Brain microvascular endothelial cell (primary cell): ENCODE results near the gene SETD1A.
"Not testable (repeated sequence)": the region's sequence is repeated elsewhere in the genome, so short reads cannot be mapped to it uniquely, and the experiment has no call there.

Source experiments
- DNase-seq: peaks from one replicate; pipeline ENCODE4 v3.0.0-alpha.2; 2020
- H3K27ac ChIP-seq: fragments of 250-450 bp; sonication (Bioruptor Pico); 2 replicates; pipeline ENCODE4 v1.5.1; 2020; ENCODE audit warnings: mild to moderate bottlenecking, moderate library complexity
- H3K27me3 ChIP-seq: fragments of 250-450 bp; sonication (Bioruptor Pico); replicated peaks from 2 replicates; pipeline ENCODE4 v1.5.1; 2020; ENCODE audit warnings: mild to moderate bottlenecking
- H3K36me3 ChIP-seq: fragments of 250-450 bp; sonication (Bioruptor Pico); replicated peaks from 2 replicates; pipeline ENCODE4 v1.5.1; 2020; ENCODE audit warnings: mild to moderate bottlenecking
- H3K4me3 ChIP-seq: 2 replicates; pipeline ENCODE4 v1.5.1; 2011; ENCODE audit warnings: low read depth, mild to moderate bottlenecking, control low read depth, low read length, moderate library complexity
- CTCF ChIP-seq: IDR thresholded peaks from 2 replicates; pipeline ENCODE4 v1.5.1; 2011; ENCODE audit warnings: low read depth, mild to moderate bottlenecking, moderate library complexity, low read length, control low read depth, inconsistent platforms; ENCODE audit errors: missing control alignments
- in situ Hi-C: cut with HindIII; loops from 2 replicates; pipeline ENCODE4 v1.10.0; 2017; ENCODE audit warnings: low sequenced_read_pairs, low pct_ligation_motif_present

SETD1A gene

DNA sequence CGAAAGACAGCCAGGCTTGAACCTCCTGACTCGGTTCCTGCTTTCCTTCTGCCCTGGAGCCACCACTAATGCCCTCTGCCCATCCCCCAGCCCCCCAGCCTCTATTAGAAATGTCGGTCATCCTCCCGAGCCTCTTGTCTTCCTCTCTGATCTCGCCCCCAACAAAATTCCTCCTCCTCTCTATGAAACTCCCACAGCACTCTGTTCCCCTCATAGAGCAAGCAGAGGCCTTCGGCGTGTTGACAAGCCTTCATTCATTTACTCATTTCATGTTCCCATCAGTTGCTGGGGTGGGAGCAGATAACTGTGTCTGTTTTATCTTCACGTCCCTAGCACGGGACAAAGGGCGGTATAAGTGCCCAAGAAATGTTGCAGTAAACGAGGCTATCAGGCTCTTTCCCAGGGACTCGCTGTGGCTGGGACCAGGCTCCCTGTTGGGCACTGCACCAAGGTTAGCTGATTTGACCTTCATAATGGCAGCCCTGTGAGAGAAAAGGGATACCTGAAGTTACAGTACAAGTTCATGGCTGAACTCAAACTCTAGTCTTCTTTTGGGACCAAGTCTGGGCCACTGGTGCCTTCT is 26.4 kb upstream of the SETD1A start:
- Histone ChIP-seq H3K27ac (no peak overlapping the region), H3K36me3 (peaks cover 55% of the 10 kb centered on the region), H3K4me3 (no peak overlapping the region), H3K27me3 (no peaks in the 10 kb centered on the region)
- no peak for DNase-seq
- TF ChIP-seq CTCF, result no peak
- in situ Hi-C loops, result loop anchor here (25.0 kb wide), 1 partner anchor 531 kb away; the partner anchor contains the start of genes ARMC5 and TGFB1I1

DNA sequence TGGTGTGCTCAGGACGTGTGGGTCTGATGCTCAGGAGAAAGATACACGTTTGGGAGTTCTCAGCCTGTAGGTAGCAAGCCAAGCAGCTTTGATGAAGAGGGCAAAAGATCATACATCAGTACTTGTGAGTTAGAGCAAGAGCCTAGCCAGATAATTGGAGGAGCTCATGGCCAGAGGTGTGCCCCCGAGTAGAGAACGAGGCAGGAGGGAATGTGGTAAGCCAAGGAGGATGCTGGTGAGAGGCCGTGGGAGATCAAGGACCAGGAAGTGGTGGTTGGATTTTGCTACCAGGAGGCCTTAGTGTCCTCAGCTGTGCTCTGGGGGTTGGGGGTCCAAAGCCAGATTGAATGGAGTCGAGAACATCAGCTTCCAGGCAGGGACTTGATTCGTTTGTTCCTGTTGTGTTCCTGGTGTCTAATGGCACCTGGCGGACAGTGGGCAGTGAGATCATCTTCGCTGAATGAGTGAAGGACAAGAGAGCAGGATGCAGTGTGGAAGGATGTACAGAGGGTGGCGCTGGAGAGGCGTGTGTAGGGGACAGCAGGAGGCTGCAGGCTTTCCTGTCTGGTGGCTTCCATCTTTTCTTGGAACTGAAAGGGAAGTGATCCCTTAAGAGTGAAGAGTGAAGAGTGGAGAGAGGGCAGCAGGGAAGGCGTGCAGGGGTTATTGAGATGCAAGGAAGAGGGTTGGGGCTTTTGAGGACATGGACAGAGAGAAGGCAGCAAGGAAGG is 22.6 kb upstream of the SETD1A start:
- H3K27me3 ChIP-seq, result no peaks in the 10 kb centered on the region
- H3K36me3 ChIP-seq, result peaks cover 50% of the 10 kb centered on the region
- H3K4me3 ChIP-seq, result no peak overlapping the region
- no peak overlapping the region for H3K27ac ChIP-seq
- peak; percentile 79 for TF ChIP-seq CTCF
- DNase-seq, result peak; percentile 56
- in situ Hi-C loops, result loop anchor here (25.0 kb wide), 1 partner anchor 527 kb away; the partner anchor contains the start of genes ARMC5 and TGFB1I1

GRCh38 chr16:30937692-30938091 is 19.9 kb upstream of the SETD1A start:
- in situ Hi-C loops, result loop anchor here (25.0 kb wide), 1 partner anchor 525 kb away; the partner anchor contains the start of genes ARMC5 and TGFB1I1
- TF ChIP-seq CTCF, result no peak
- H3K36me3 ChIP-seq, result peaks cover 41% of the 10 kb centered on the region
- no peak overlapping the region for H3K4me3 ChIP-seq
- DNase-seq, result no peak
- no peak overlapping the region for H3K27ac ChIP-seq
- H3K27me3 ChIP-seq, result no peaks in the 10 kb centered on the region

GRCh38 chr16:30939571-30939970 is 18.0 kb upstream of the SETD1A start:
- H3K36me3 ChIP-seq, result peaks cover 38% of the 10 kb centered on the region
- in situ Hi-C loops, result loop anchor here (25.0 kb wide), 1 partner anchor 523 kb away; the partner anchor contains the start of genes ARMC5 and TGFB1I1

GRCh38 chr16:30941600-30942425 is 15.7 kb upstream of the SETD1A start:
- Histone ChIP-seq H3K27ac (no peak overlapping the region), H3K4me3 (no peak overlapping the region), H3K36me3 (peaks cover 32% of the 10 kb centered on the region), H3K27me3 (no peaks in the 10 kb centered on the region)
- peak; percentile 95 for TF ChIP-seq CTCF
- in situ Hi-C loops, result loop anchor here (25.0 kb wide), 1 partner anchor 520 kb away; the partner anchor contains the start of genes ARMC5 and TGFB1I1
- peak; percentile 70 for DNase-seq

More at GRCh38 chr16:30939571-30939970, 18.0 kb upstream of the SETD1A start:
- not testable (repeated sequence) for H3K4me3 ChIP-seq, H3K27me3 ChIP-seq
- DNase-seq, result peak; percentile 61
- H3K27ac ChIP-seq, result peak overlapping the region; percentile 83
